ENCODE results near the gene ROR1. TPM values are rescaled to one million over a fixed set of nuclear protein-coding genes. Genes with fewer than 3 reads are reported as not detected.

The ROR1 gene
- total RNA-seq, 4 donors from 2014 or later: 2.6 to 37.6 (median 11.5) TPM

- Histone ChIP-seq H3K4me3 (no peak overlapping the region), H3K9me3 (no peaks in the 10 kb centered on the region), H3K4me1 (no peaks in the 10 kb centered on the region), H3K27me3 (no peaks in the 10 kb centered on the region), H3K36me3 (no peaks in the 10 kb centered on the region), H3K27ac (no peak overlapping the region)
- intact Hi-C loops (cut with DNase I; ENCODE audit: low total_unique reads): no loop called here
- DNase-seq: no peak
- no peak for TF ChIP-seq POLR2A (IDR thresholded peaks at IDR 0.05)
Measured at GRCh38 chr1:63890468-63890867, 116.7 kb downstream of the ROR1 start.

DNA sequence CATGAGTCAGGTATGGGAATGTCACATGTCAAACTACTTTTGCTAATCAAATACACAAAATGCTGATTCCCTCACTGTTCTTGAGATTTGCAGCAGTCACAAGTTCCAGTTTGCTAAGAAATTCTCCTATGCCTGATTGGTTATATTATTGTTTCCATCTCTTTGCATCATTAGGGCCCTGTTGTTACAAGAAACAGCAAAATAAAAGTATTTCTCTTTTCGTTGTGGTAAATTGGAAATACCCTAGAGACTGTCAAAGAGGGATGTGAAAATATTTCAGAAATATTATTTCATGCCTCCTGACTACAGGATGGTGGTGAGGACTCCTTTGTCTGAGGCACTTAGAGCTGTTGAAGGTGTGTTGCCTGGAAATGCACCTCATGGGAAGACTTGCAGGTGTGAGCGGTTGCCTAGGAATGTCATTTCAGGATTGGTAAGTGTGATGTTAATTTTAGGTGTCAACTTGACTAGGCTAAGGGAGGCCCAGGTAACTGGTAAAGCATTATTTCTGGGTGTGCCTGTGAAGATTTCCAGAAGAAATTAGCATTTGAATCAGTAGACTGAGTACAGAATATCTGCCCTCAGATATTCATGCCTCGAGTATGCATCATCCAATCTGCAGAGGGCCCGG lies 117.4 kb downstream of the ROR1 start:
- H3K36me3 ChIP-seq: no peaks in the 10 kb centered on the region
- DNase-seq: no peak
- intact Hi-C loops (cut with DNase I; ENCODE audit: low total_unique reads): no loop called here
- no peak overlapping the region for H3K27ac ChIP-seq
- H3K4me1 ChIP-seq: no peaks in the 10 kb centered on the region
- H3K4me3 ChIP-seq: no peak overlapping the region
- H3K27me3 ChIP-seq: no peaks in the 10 kb centered on the region
- no peak for TF ChIP-seq POLR2A (IDR thresholded peaks at IDR 0.05)
- TF ChIP-seq, protein P1, sequence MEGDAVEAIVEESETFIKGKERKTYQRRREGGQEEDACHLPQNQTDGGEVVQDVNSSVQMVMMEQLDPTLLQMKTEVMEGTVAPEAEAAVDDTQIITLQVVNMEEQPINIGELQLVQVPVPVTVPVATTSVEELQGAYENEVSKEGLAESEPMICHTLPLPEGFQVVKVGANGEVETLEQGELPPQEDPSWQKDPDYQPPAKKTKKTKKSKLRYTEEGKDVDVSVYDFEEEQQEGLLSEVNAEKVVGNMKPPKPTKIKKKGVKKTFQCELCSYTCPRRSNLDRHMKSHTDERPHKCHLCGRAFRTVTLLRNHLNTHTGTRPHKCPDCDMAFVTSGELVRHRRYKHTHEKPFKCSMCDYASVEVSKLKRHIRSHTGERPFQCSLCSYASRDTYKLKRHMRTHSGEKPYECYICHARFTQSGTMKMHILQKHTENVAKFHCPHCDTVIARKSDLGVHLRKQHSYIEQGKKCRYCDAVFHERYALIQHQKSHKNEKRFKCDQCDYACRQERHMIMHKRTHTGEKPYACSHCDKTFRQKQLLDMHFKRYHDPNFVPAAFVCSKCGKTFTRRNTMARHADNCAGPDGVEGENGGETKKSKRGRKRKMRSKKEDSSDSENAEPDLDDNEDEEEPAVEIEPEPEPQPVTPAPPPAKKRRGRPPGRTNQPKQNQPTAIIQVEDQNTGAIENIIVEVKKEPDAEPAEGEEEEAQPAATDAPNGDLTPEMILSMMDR (IDR thresholded peaks at IDR 0.05): no peak
- H3K9me3 ChIP-seq: no peaks in the 10 kb centered on the region

GRCh38 chr1:63892632-63893395 lies 119.0 kb downstream of the ROR1 start:
- intact Hi-C loops (cut with DNase I; ENCODE audit: low total_unique reads): no loop called here
- no peaks in the 10 kb centered on the region for H3K36me3 ChIP-seq
- H3K27ac ChIP-seq: no peak overlapping the region
- H3K27me3 ChIP-seq: no peaks in the 10 kb centered on the region
- H3K4me3 ChIP-seq: no peak overlapping the region
- no peak for DNase-seq
- H3K4me1 ChIP-seq: no peaks in the 10 kb centered on the region
- H3K9me3 ChIP-seq: no peaks in the 10 kb centered on the region
- TF ChIP-seq POLR2A (IDR thresholded peaks at IDR 0.05): no peak
- TF ChIP-seq, protein P1 (IDR thresholded peaks at IDR 0.05): no peak

DNA sequence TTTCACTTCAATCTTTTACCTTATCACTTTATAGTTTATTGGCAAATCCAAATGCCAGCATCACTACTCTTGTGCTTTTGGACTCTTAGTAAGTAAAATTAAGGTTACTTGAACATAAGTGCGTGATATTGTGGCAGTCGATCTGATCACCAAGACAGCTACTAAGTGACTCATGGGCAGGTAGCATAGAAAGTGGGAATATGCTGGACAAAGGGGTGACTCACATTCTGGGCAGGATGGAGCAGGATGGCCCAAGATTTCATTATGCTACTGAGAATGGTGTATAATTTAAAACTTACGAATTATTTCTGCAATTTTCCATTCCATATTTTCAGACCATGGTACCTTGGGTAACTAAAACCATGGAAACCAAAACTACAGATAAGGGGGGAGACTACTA lies 120.2 kb downstream of the ROR1 start:
- H3K27ac ChIP-seq: no peak overlapping the region
- TF ChIP-seq, protein P1 (IDR thresholded peaks at IDR 0.05): no peak
- no peak for TF ChIP-seq POLR2A (IDR thresholded peaks at IDR 0.05)

DNA sequence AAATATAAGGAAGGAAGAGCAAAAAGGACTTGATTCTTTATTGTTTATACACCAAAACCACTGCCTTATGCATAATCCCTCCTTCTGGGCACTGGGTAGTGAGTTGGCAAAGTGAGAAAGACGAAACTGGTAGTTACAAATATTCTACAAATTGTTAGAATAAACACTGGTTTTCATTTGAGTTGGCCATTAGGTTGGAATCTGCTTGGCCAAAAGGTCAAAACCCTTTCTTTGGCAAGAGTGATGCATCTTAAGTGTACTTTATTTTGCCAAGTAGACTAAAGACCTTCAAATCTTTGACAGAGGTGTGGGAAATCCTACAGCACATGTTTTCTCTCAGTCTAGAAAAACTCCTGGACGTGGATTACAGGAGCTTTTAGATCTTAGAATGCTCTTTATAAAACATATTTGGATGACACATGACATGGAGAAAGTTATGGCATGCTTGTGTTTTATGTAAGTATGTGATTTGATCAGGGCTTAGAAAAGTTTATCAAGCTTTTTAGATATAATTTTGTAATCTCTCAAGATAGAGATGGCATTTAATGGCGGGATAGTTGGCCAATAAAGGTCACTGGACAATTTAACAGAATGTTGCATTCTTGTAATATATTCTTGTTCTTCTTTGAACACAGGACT lies 120.9 kb downstream of the ROR1 start:
- Histone ChIP-seq H3K27me3 (no peaks in the 10 kb centered on the region), H3K4me3 (no peak overlapping the region), H3K36me3 (no peaks in the 10 kb centered on the region), H3K27ac (no peak overlapping the region), H3K9me3 (no peaks in the 10 kb centered on the region), H3K4me1 (no peaks in the 10 kb centered on the region)
- no peak for TF ChIP-seq POLR2A (IDR thresholded peaks at IDR 0.05)
- TF ChIP-seq, protein P1 (IDR thresholded peaks at IDR 0.05): no peak
- intact Hi-C loops (cut with DNase I; ENCODE audit: low total_unique reads): no loop called here
- DNase-seq: no peak

More for the DNA sequence above, 120.2 kb downstream of the ROR1 start:
- intact Hi-C loops (cut with DNase I; ENCODE audit: low total_unique reads): no loop called here
- Histone ChIP-seq H3K4me1 (no peaks in the 10 kb centered on the region), H3K27me3 (no peaks in the 10 kb centered on the region), H3K36me3 (no peaks in the 10 kb centered on the region), H3K9me3 (no peaks in the 10 kb centered on the region), H3K4me3 (no peak overlapping the region)
- no peak for DNase-seq

Measured in uterus (tissue), 4 donors.